HG02642 (cell line): Measurements from ENCODE around the gene HSBP1L1.
"Not testable (repeated sequence)": the region's sequence is repeated elsewhere in the genome, so short reads cannot be mapped to it uniquely, and the experiment has no call there.

Experiments used
- ATAC-seq: cut with Tn5 transposase; IDR thresholded peaks from one replicate; pipeline ENCODE4 v1.9.1; 2021; ENCODE audit warnings: mild to moderate bottlenecking; ENCODE audit not compliant: unreplicated experiment, poor library complexity

The HSBP1L1 gene

DNA sequence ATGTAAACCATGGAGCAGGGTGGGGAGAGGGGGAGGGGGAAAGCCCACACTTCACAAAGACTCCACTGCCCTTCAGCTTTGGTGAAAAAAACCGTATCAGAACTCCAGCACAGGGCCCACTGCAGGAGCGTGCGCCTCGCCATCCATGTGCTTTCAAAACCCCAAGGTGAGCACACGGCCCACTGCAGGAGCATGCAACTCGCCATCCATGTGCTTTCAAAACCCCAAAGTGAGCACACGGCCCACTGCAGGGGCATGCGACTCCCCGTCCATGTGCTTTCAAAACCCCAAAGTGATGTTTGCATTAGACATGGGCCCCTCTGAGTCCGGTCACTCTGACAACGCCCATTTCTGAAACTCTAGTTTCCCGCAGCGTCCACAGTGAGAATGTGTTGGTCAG, 16.1 kb downstream of the HSBP1L1 start:
- no peak for ATAC-seq

DNA sequence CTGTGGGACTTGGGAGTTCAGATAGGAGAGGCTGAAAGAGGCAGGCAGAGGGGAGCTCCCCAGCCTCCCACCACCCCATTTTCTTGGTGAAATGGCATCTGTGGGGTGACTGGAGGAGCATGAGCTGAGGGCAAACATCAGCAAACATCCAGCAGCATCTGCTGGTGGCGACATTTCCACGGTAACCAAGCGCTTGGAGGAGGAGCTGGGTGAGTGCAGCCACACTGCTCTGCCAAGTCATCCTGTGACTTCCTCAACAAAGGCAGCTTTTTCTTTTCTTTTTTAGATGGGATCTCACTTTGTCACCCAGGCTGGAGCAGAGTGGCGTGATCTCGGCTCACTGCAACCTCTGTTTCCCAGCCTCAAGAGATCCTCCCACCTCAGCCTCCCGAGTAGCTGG, 18.3 kb downstream of the HSBP1L1 start:
- ATAC-seq, result no peak

DNA sequence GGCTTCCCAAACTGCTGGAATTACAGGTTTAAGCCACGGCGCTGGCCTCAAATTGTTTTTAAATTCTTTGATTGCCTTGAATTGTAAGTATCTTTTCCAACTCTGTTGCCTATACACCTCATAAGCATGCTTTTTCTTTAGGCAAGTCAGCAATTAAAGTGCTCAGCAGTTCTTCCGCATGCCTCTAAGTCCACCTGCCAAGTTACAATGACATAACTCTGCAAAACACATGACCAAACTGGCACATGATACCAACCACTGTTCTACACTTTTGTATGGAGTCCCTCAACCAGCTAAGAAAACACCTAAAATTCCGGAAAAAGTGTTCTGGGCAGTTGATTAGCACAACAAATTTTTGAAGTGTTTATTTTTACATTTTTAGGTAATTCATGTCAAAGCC, 18.8 kb downstream of the HSBP1L1 start:
- ATAC-seq, result no peak

GRCh38 chr18:79983793-79984192, 19.4 kb downstream of the HSBP1L1 start:
- ATAC-seq, result no peak

DNA sequence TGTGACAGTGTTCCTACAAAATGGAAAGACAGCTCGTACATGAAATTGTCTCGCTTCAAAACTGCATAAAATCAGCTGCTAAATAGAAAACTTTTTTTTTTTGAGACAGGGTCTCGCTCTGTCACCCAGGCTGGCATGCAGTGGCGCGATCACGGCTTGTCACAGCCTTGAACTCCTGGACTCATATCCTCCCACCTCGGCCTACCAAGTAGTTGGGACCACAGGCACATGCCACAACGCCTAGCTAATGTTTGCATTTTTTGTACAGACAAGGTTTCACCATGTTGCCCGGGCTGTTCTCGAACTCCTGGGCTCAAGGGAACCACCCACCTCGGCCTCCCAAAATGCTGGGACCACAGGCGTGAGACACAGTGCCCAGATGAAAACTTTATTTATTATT, 20.7 kb downstream of the HSBP1L1 start:
- ATAC-seq, result no peak

GRCh38 chr18:79986726-79987125, 22.3 kb downstream of the HSBP1L1 start:
- no peak for ATAC-seq

DNA sequence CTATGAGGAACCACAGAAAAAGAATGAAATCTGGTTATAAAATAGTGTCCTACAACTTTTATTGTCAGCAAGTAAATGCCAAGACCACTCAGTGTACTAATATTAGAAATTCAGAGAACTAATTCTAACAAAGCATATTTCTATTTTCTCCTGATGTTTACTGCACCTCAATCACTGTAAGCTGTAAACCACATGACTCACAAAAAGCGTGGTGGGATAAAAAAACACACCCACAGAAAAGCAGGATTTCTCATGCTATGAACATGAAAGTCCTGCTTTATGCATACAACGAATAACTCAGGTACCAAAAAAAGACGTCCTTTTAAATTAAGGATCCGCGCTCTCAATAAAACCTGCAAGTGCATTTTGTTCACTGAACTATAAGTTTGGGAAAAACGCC, 23.1 kb downstream of the HSBP1L1 start:
- ATAC-seq, result no peak

DNA sequence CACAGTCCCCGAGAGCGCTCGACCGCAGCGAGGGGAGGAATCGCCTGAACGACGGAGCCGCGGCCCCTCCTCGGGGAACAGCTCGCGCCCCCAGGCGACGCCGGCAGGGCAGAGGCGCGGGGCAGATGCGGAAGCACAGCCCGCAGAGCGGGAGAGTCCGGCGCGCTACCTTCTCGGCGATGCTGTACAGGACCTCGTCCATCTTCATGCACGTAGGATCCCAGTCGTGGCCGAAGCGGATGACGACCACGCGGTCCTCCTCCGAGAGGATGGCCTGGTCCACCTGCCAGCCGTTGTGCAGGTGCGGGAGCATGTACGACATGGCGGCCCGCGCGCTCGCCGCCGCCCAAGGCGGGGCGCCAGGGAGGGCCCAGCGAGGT, 23.6 kb downstream of the HSBP1L1 start:
- peak; percentile 69 for ATAC-seq

DNA sequence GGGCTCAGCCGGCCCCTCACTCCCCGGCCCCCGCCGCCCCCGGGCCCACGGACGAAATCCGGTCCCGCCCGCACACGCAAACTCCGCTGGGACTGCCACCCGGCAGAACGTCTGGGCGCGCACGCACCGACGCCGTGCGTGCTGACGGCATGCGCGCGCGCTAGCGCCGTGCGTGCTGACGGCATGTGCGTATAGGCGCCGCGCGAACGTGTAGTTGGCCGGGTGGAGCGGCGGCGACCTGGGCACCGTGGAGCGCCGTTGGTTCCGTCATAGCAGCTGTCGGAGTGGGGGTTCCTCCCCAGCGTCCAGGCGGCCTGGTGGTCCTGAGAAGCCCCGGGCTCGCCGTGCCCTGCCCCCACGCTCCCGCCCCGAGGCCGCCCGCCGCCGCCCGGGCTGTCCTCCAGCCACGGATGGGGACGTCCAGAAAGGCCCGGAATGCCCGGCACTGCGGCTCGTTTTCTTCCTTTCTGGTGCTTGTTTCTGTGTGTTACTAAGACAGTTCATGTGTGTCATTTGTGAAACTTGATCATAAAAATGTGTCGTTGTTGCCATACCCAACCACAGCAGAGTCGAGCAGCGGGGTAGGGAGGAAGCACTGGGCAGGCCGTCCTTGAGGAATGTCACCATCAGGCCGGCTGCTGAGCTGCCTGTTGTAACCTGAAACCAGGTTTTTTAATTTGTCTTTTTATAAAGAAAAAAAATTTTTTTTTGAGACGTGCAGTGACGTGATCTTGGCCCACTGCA, 24.2 kb downstream of the HSBP1L1 start, which contains the start of gene TXNL4A:
Gene TXNL4A, minus strand, starts transcription at position 113 of the 744 bp plus-strand sequence. CDS start 171 bp downstream, outside the sequence.
- ATAC-seq, result peak; percentile 97

GRCh38 chr18:79989195-79989497, 24.7 kb downstream of the HSBP1L1 start:
- ATAC-seq, result no peak

GRCh38 chr18:79991494-79991893, 27.1 kb downstream of the HSBP1L1 start:
- ATAC-seq, result no peak

- not testable (repeated sequence) for ATAC-seq
These were observed 35.3 kb downstream of the HSBP1L1 start for GRCh38 chr18:79999701-80000100.

GRCh38 chr18:80000877-80001276, 36.4 kb downstream of the HSBP1L1 start:
- no peak for ATAC-seq

GRCh38 chr18:80002468-80002867, 38.0 kb downstream of the HSBP1L1 start:
- ATAC-seq, result no peak

GRCh38 chr18:80004600-80005342, 40.3 kb downstream of the HSBP1L1 start:
- no peak for ATAC-seq

DNA sequence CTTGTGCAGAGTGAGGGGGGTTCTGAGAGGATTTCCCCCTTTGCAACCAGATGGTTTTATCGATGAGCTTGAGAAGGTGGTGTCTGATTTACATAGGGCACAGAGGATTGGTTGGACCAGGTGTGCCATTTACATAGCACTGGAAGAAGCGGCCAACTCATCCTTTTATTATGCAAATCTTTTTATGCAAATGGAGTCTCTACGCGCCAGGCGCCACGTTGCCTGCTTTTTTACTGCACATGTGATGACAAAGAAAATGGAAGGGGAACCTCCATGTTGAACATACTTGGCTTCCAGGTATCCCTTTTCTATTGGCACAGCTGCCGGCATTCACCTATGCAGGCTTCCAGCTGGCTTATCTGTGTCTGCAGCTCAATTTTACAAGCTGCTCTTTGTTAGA, 42.3 kb downstream of the HSBP1L1 start:
- ATAC-seq, result no peak

DNA sequence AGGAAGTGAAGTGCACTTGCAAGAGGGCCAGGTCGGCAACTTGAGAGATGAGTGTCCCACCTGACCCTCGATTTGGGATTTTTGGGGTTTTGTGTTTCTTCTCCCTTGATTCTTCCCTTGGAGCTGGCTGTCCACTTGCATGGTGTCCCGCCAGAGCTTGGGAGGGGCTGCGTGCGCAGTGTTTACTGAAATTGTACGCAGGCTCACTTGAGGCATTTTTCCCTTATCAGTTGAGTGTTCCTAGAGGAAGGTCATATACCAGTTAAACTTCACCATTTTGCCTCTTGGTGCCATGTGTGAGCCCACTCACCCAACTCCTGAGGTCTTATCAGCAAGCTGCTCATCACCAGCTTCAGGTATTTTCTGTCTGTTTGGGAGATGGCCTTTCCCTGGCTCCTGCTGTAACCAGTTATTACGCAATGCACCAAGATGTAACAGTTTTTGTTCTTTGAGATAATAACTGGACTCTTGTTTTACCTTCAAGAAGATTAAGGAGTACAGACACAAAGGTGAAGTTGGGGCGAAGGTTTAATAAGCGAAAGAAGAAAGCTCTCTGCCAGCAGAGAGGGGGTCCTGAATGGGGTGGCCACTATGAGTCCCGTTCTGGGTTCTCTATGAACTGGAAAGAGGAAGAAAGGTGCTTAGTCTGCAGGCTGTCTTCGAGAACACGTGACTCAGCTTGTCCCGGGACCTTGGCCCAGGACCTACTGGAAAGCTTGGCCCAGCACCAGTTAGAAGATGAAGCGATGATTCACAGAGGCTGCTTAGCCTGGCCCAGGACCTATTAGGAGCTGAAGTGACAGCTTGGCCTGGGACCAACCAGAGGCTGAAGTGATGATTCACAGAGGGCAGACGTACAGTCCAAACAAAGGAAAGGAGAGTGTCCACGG, 45.5 kb downstream of the HSBP1L1 start:
- no peak for ATAC-seq

- no peak for ATAC-seq
These were observed 46.1 kb downstream of the HSBP1L1 start for GRCh38 chr18:80010551-80010906.

DNA sequence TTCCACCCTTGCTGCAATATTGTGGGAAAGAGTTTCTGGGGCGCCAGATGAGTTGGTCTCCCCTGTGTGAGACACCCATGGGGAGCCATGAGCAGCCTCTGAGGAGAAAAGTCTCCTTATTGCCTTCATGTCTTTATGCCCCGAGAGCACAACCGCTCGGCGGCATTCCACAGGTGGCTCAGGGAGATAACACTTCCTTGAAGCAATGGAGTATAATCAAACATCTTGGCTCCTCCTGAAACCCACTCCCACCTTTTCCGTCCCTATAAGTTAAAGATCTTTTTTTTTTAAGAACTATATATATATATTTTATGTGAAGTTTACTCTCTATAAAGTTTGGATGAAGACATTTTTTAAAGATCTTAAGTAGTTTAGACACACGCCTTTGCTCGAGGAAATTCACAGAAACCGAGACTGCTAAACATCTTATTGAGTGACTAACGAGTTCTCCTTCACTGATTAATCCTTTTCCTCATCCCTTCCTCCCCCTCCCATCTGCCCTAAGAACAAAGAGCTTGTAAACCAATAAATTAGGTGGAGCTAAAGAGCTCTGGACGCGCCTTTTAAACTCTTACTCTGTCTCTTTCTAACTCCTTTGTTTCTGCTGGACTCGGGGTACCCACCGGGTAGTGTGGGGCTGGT, 47.2 kb downstream of the HSBP1L1 start:
- not testable (repeated sequence) for ATAC-seq

DNA sequence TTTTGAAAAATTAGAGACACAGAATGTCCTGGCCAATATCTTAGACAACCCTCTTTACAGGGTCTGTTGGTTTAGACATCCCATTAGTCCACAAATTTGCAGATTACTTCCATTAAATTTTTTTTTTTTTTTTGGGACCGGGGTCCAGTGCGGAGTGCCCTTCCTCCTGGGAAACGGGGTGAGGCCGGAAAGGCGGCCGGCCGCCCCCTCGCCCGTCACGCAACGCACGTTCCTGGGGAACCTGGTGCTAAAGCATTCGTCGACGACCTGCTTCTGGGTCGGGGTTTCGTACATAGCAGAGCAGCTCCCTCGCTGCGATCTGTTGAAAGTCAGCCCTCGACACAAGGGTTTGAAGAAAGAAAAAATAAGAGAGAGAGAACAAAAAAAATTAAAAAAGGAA, 48.3 kb downstream of the HSBP1L1 start:
- ATAC-seq, result no peak
